Duodenal mucosa (tissue), 2 donors: ENCODE results near the gene SLC66A1.

Source experiments
- H3K27ac ChIP-seq: one replicate; pipeline ENCODE4 v1.7.0; 2013; ENCODE audit warnings: low read depth, low read length
- H3K27me3 ChIP-seq, 2 donors: one replicate each; pipeline ENCODE4 v1.7.0; 2013; ENCODE audit warnings: low read length in 2 of 2, control low read depth in 1 of 2; ENCODE audit not compliant: insufficient read depth in 2 of 2, control insufficient read depth in 1 of 2
- H3K36me3 ChIP-seq, 2 donors: one replicate each; pipeline ENCODE4 v1.7.0; 2013; ENCODE audit warnings: low read length in 2 of 2, control low read depth in 1 of 2; ENCODE audit not compliant: insufficient read depth in 2 of 2, control insufficient read depth in 1 of 2
- H3K4me1 ChIP-seq, 2 donors: one replicate each; pipeline ENCODE4 v1.7.0; 2013; ENCODE audit warnings: low read length in 2 of 2, control low read depth in 1 of 2; ENCODE audit not compliant: insufficient read depth in 2 of 2, control insufficient read depth in 1 of 2
- H3K4me3 ChIP-seq, 2 donors: one replicate each; pipeline ENCODE4 v1.7.0; 2013; ENCODE audit warnings: low read length in 2 of 2, low read depth in 1 of 2
- H3K9ac ChIP-seq, 2 donors: one replicate each; pipeline ENCODE4 v1.7.0; 2013; ENCODE audit warnings: low read length in 2 of 2, low read depth in 1 of 2
- H3K9me3 ChIP-seq, 2 donors: one replicate each; pipeline ENCODE4 v1.7.0; 2013; ENCODE audit warnings: low read length in 2 of 2, control low read depth in 1 of 2; ENCODE audit not compliant: control insufficient read depth in 1 of 2

The SLC66A1 gene

GRCh38 chr1:19342062-19342750, 30.1 kb downstream of the SLC66A1 start:
- H3K9me3 ChIP-seq: no peaks in the 10 kb centered on the region
- H3K27me3 ChIP-seq: no peaks in the 10 kb centered on the region
- H3K4me3 ChIP-seq: no peak overlapping the region
- no peak overlapping the region for H3K9ac ChIP-seq
- H3K4me1 ChIP-seq: peaks cover 0 to 16% of the 10 kb centered on the region in 2 donors
- peaks cover 21 to 71% of the 10 kb centered on the region in 2 donors for H3K36me3 ChIP-seq
- H3K27ac ChIP-seq: no peak overlapping the region

GRCh38 chr1:19342894-19343616, 30.9 kb downstream of the SLC66A1 start:
- Histone ChIP-seq H3K9me3 (no peaks in the 10 kb centered on the region), H3K4me3 (no peak overlapping the region), H3K27me3 (no peaks in the 10 kb centered on the region), H3K36me3 (peaks cover 21 to 70% of the 10 kb centered on the region in 2 donors), H3K4me1 (peaks cover 0 to 21% of the 10 kb centered on the region in 2 donors), H3K27ac (no peak overlapping the region), H3K9ac (no peak overlapping the region)

- Histone ChIP-seq H3K9ac (no peak overlapping the region), H3K36me3 (peaks cover 21 to 66% of the 10 kb centered on the region in 2 donors), H3K4me3 (no peak overlapping the region), H3K27me3 (no peaks in the 10 kb centered on the region), H3K27ac (no peak overlapping the region), H3K9me3 (no peaks in the 10 kb centered on the region), H3K4me1 (peaks cover 0 to 21% of the 10 kb centered on the region in 2 donors)
Observed at GRCh38 chr1:19343617-19344350, 31.7 kb downstream of the SLC66A1 start.

- no peak overlapping the region for H3K4me3 ChIP-seq
- peaks cover 26 to 69% of the 10 kb centered on the region in 2 donors for H3K36me3 ChIP-seq
- H3K9me3 ChIP-seq: no peaks in the 10 kb centered on the region
- H3K9ac ChIP-seq: no peak overlapping the region
- peaks cover 0 to 21% of the 10 kb centered on the region in 2 donors for H3K4me1 ChIP-seq
- no peaks in the 10 kb centered on the region for H3K27me3 ChIP-seq
- H3K27ac ChIP-seq: no peak overlapping the region
Observed at GRCh38 chr1:19344372-19344810, 32.3 kb downstream of the SLC66A1 start.

GRCh38 chr1:19344831-19345230, 32.7 kb downstream of the SLC66A1 start:
- Histone ChIP-seq H3K36me3 (peaks cover 28 to 69% of the 10 kb centered on the region in 2 donors), H3K27me3 (no peaks in the 10 kb centered on the region), H3K27ac (no peak overlapping the region), H3K9ac (no peak overlapping the region), H3K9me3 (no peaks in the 10 kb centered on the region), H3K4me1 (peaks cover 0 to 21% of the 10 kb centered on the region in 2 donors), H3K4me3 (no peak overlapping the region)

- Histone ChIP-seq H3K4me1 (peaks cover 0 to 21% of the 10 kb centered on the region in 2 donors), H3K4me3 (no peak overlapping the region), H3K9me3 (no peaks in the 10 kb centered on the region), H3K27ac (no peak overlapping the region), H3K27me3 (no peaks in the 10 kb centered on the region), H3K9ac (no peak overlapping the region), H3K36me3 (peaks cover 33 to 69% of the 10 kb centered on the region in 2 donors)
Observed at GRCh38 chr1:19345391-19345790, 33.3 kb downstream of the SLC66A1 start.

- Histone ChIP-seq H3K36me3 (peaks cover 30 to 67% of the 10 kb centered on the region in 2 donors), H3K9ac (no peak overlapping the region), H3K4me1 (peaks cover 0 to 21% of the 10 kb centered on the region in 2 donors), H3K27ac (no peak overlapping the region), H3K27me3 (no peaks in the 10 kb centered on the region), H3K9me3 (no peaks in the 10 kb centered on the region), H3K4me3 (no peak overlapping the region)
Observed at GRCh38 chr1:19346026-19346425, 33.9 kb downstream of the SLC66A1 start.

- peaks cover 36 to 68% of the 10 kb centered on the region in 2 donors for H3K36me3 ChIP-seq
- H3K4me1 ChIP-seq: peaks cover 0 to 15% of the 10 kb centered on the region in 2 donors
- no peaks in the 10 kb centered on the region for H3K9me3 ChIP-seq
- no peak overlapping the region for H3K9ac ChIP-seq
- H3K27me3 ChIP-seq: no peaks in the 10 kb centered on the region
- H3K27ac ChIP-seq: no peak overlapping the region
- no peak overlapping the region for H3K4me3 ChIP-seq
Observed at GRCh38 chr1:19347533-19348172, 35.5 kb downstream of the SLC66A1 start.

GRCh38 chr1:19348441-19349198, 36.5 kb downstream of the SLC66A1 start:
- no peaks in the 10 kb centered on the region for H3K9me3 ChIP-seq
- H3K9ac ChIP-seq: no peak overlapping the region
- H3K4me1 ChIP-seq: peaks cover 0 to 15% of the 10 kb centered on the region in 2 donors
- H3K27ac ChIP-seq: no peak overlapping the region
- no peaks in the 10 kb centered on the region for H3K27me3 ChIP-seq
- no peak overlapping the region for H3K4me3 ChIP-seq
- peaks cover 35 to 67% of the 10 kb centered on the region in 2 donors for H3K36me3 ChIP-seq
